GM23248 (cell line): Measurements from ENCODE around the gene DOCK9. TPM values are rescaled to one million over a fixed set of nuclear protein-coding genes. Genes with fewer than 3 reads are reported as not detected.

Experiments used
- DNase-seq: peaks from one replicate; pipeline ENCODE4 v3.0.0-alpha.2; 2015
- H2AFZ ChIP-seq: fragments of 200-600 bp; sonication (generic); 2 replicates; pipeline ENCODE4 v1.6.1; 2016; ENCODE audit warnings: antibody characterized with exemption
- H3F3A ChIP-seq: fragments of 200-600 bp; sonication (generic); 2 replicates; pipeline ENCODE4 v1.6.1; 2016; ENCODE audit warnings: mild to moderate bottlenecking, antibody characterized with exemption, mixed run types; ENCODE audit not compliant: insufficient read depth
- H3K27ac ChIP-seq: fragments of 200-600 bp; sonication (generic); 2 replicates; pipeline ENCODE4 v1.5.1; 2016; ENCODE audit warnings: mild to moderate bottlenecking
- H3K27me3 ChIP-seq: fragments of 200-600 bp; sonication (generic); replicated peaks from 2 replicates; pipeline ENCODE4 v1.6.1; 2016; ENCODE audit warnings: mild to moderate bottlenecking; ENCODE audit not compliant: insufficient read depth
- H3K36me3 ChIP-seq: fragments of 200-600 bp; sonication (generic); 2 replicates; pipeline ENCODE4 v1.6.1; 2016; ENCODE audit warnings: low read depth, mild to moderate bottlenecking
- H3K4me1 ChIP-seq: fragments of 200-600 bp; sonication (generic); 2 replicates; pipeline ENCODE4 v1.6.1; 2016; ENCODE audit warnings: mild to moderate bottlenecking; ENCODE audit not compliant: insufficient read depth
- H3K4me2 ChIP-seq: fragments of 200-600 bp; sonication (generic); one replicate; pipeline ENCODE4 v1.6.1; 2016; ENCODE audit warnings: mild to moderate bottlenecking; ENCODE audit not compliant: unreplicated experiment
- H3K4me3 ChIP-seq: fragments of 200-600 bp; sonication (generic); 2 replicates; pipeline ENCODE4 v1.5.1; 2016; ENCODE audit warnings: mild to moderate bottlenecking
- H3K79me2 ChIP-seq: fragments of 200-600 bp; sonication (generic); 2 replicates; pipeline ENCODE4 v1.6.1; 2016; ENCODE audit warnings: mild to moderate bottlenecking; ENCODE audit not compliant: insufficient read depth
- H3K9ac ChIP-seq: fragments of 200-600 bp; sonication (generic); 2 replicates; pipeline ENCODE4 v1.6.1; 2016; ENCODE audit warnings: mild to moderate bottlenecking
- H3K9me2 ChIP-seq: fragments of 200-600 bp; sonication (generic); 2 replicates; pipeline ENCODE4 v1.6.1; 2016; ENCODE audit warnings: mixed run types, mild to moderate bottlenecking, moderate library complexity; ENCODE audit not compliant: insufficient read depth
- H3K9me3 ChIP-seq: fragments of 200-600 bp; sonication (generic); one replicate; pipeline ENCODE4 v1.6.1; 2017; ENCODE audit warnings: low read depth
- H4K20me1 ChIP-seq: fragments of 200-600 bp; sonication (generic); 2 replicates; pipeline ENCODE4 v1.6.0; 2016; ENCODE audit not compliant: insufficient read depth
- EZH2 ChIP-seq: fragments of 200-600 bp; sonication (generic); IDR thresholded peaks from 2 replicates; pipeline ENCODE4 v1.6.1; 2018; ENCODE audit warnings: antibody characterized with exemption, mild to moderate bottlenecking; ENCODE audit not compliant: insufficient read depth, poor library complexity, severe bottlenecking
- EZH2phosphoT487 ChIP-seq: fragments of 200-600 bp; sonication (generic); IDR thresholded peaks from 2 replicates; pipeline ENCODE4 v1.6.1; 2018; ENCODE audit warnings: antibody characterized with exemption, moderate library complexity, mild to moderate bottlenecking, low read depth; ENCODE audit not compliant: insufficient read depth
- WGBS, 2 experiments: methylation state at CpG; one replicate each; pipeline ENCODE4 v1.1.6; 2015 to 2017; ENCODE audit warnings: low lambda C conversion rate in 2 of 2, low coverage in 1 of 2; ENCODE audit errors: missing lambda C conversion rate in 2 of 2; 5-methylcytosine and 5-hydroxymethylcytosine counted together
- in situ Hi-C: fragments of 300-500 bp; cut with MboI; formaldehyde crosslinking; loops from 2 replicates; pipeline ENCODE4 v1.15.0; 2020
- polyA plus RNA-seq: library from polyadenylated mRNA; unstranded; fragments of >200 nt; fragmentation: Nextera tagmentation; extraction: Ambion mirVana; gene quantifications from 2 replicates; pipeline ENCODE4 v1.2.1, GENCODE V29; 2016
- total RNA-seq: library from RNA; depleted of rRNA; stranded (reverse); fragments of >200 nt; shearing (Covaris generic); gene quantifications from 2 replicates; pipeline ENCODE4 v1.2.3, GENCODE V29; 2014

Gene DOCK9
- total and polyA plus RNA-seq, 2 experiments from 2014 or later: 3.2 to 21.2 TPM

- Histone ChIP-seq H3K27ac (no peak overlapping the region), H3K9ac (no peak overlapping the region), H3K79me2 (no peaks in the 10 kb centered on the region), H3K27me3 (no peaks in the 10 kb centered on the region), H3K4me2 (no peak overlapping the region), H3K9me3 (no peaks in the 10 kb centered on the region), H3K4me3 (no peak overlapping the region), H3K9me2 (no peaks in the 10 kb centered on the region), H2AFZ (no peak overlapping the region), H3K36me3 (0 out of 2 replicates have a peak, but pooled peaks cover 6% of the 10 kb centered on the region), H3K4me1 (peaks cover 12% of the 10 kb centered on the region), H4K20me1 (no peaks in the 10 kb centered on the region), H3F3A (peaks cover 5% of the 10 kb centered on the region; the same call in 1 of the 2 replicates)
- WGBS, 2 experiments: 81 to 88% methylated on average over 4 of the region's 4 CpGs
- TF ChIP-seq EZH2phosphoT487 (no peak), EZH2 (no peak)
- no peak for DNase-seq
- in situ Hi-C loops: no loop called here
These were observed 88.3 kb downstream of the DOCK9 start for GRCh38 chr13:98889419-98890085.

- in situ Hi-C loops: no loop called here
- Histone ChIP-seq H2AFZ (no peak overlapping the region), H3K27ac (no peak overlapping the region), H3K27me3 (no peaks in the 10 kb centered on the region), H3K4me2 (no peak overlapping the region), H3K9ac (no peak overlapping the region), H3F3A (peaks cover 5% of the 10 kb centered on the region; the same call in 1 of the 2 replicates), H3K79me2 (no peaks in the 10 kb centered on the region), H3K4me1 (peaks cover 12% of the 10 kb centered on the region), H4K20me1 (no peaks in the 10 kb centered on the region), H3K9me3 (no peaks in the 10 kb centered on the region), H3K36me3 (0 out of 2 replicates have a peak, but pooled peaks cover 8% of the 10 kb centered on the region), H3K9me2 (no peaks in the 10 kb centered on the region), H3K4me3 (no peak overlapping the region)
- no peak for TF ChIP-seq EZH2phosphoT487
- no peak for TF ChIP-seq EZH2
- DNase-seq: no peak
- 68 to 71% methylated on average over 3 of the region's 3 CpGs for WGBS, 2 experiments
These were observed 89.0 kb downstream of the DOCK9 start for GRCh38 chr13:98888890-98889279.

- no peak overlapping the region for H3K4me3 ChIP-seq
- no peaks in the 10 kb centered on the region for H4K20me1 ChIP-seq
- DNase-seq: no peak
- no peaks in the 10 kb centered on the region for H3K79me2 ChIP-seq
- WGBS, 2 experiments: 93 to 95% methylated on average over 6 of the region's 6 CpGs
- H3F3A ChIP-seq: peaks cover 5% of the 10 kb centered on the region; the same call in 1 of the 2 replicates
- no peaks in the 10 kb centered on the region for H3K9me2 ChIP-seq
- H3K9ac ChIP-seq: no peak overlapping the region
- H3K9me3 ChIP-seq: no peaks in the 10 kb centered on the region
- H3K36me3 ChIP-seq: 0 out of 2 replicates have a peak, but pooled peaks cover 8% of the 10 kb centered on the region
- no peak overlapping the region for H2AFZ ChIP-seq
- H3K27ac ChIP-seq: no peak overlapping the region
- in situ Hi-C loops: no loop called here
- peaks cover 12% of the 10 kb centered on the region for H3K4me1 ChIP-seq
- no peaks in the 10 kb centered on the region for H3K27me3 ChIP-seq
- TF ChIP-seq EZH2phosphoT487: no peak
- no peak for TF ChIP-seq EZH2
- H3K4me2 ChIP-seq: no peak overlapping the region
These were observed 89.5 kb downstream of the DOCK9 start for GRCh38 chr13:98888222-98888889.

- Histone ChIP-seq H4K20me1 (no peaks in the 10 kb centered on the region), H3K27me3 (no peaks in the 10 kb centered on the region), H3K9me2 (no peaks in the 10 kb centered on the region), H3K9ac (no peak overlapping the region), H3K9me3 (no peaks in the 10 kb centered on the region), H3K4me3 (no peak overlapping the region), H3K27ac (no peak overlapping the region), H3K4me1 (peaks cover 12% of the 10 kb centered on the region), H2AFZ (no peak overlapping the region), H3K36me3 (0 out of 2 replicates have a peak, but pooled peaks cover 8% of the 10 kb centered on the region), H3K4me2 (no peak overlapping the region), H3K79me2 (no peaks in the 10 kb centered on the region), H3F3A (peaks cover 5% of the 10 kb centered on the region; the same call in 1 of the 2 replicates)
- no peak for TF ChIP-seq EZH2
- no peak for TF ChIP-seq EZH2phosphoT487
- DNase-seq: no peak
- WGBS, 2 experiments: 90 to 93% methylated on average over 9 of the region's 9 CpGs
- in situ Hi-C loops: no loop called here
These were observed 91.2 kb downstream of the DOCK9 start for GRCh38 chr13:98886587-98887230.
